Spleen (tissue), 11 donors: ENCODE data around the gene IRF2. TPM values are rescaled to one million over a fixed set of nuclear protein-coding genes. Genes with fewer than 3 reads are reported as not detected.

Experiments used
- DNase-seq: peaks from one replicate; pipeline ENCODE4 v3.0.0-alpha.2; 2020
- H3K27ac ChIP-seq, 8 donors: fragments of 200-600 bp; sonication (generic) in 7 of 8; 1 replicate in 4 of 8; 2 replicates in 4 of 8; pipeline versions ENCODE4 v1.5.0 to v1.8.0; 2016 to 2021; ENCODE audit warnings: inconsistent platforms in 4 of 8, mild to moderate bottlenecking in 4 of 8, moderate library complexity in 1 of 8
- H3K27me3 ChIP-seq, 7 donors: fragments of 200-600 bp; sonication (generic) in 6 of 7; replicated peaks in 1 of 7; 1 replicate in 4 of 7; 2 replicates in 3 of 7; pipeline versions ENCODE4 v1.5.0 to v1.8.0; 2016 to 2021; ENCODE audit warnings: inconsistent platforms in 3 of 7, mild to moderate bottlenecking in 1 of 7
- H3K36me3 ChIP-seq, 6 donors: fragments of 200-600 bp; sonication (generic) in 5 of 6; 1 replicate in 4 of 6; 2 replicates in 2 of 6; pipeline versions ENCODE4 v1.5.0 to v1.8.0; 2016 to 2021; ENCODE audit warnings: inconsistent platforms in 2 of 6
- H3K4me1 ChIP-seq, 6 donors: fragments of 200-600 bp; sonication (generic) in 5 of 6; 1 replicate in 3 of 6; 2 replicates in 3 of 6; pipeline versions ENCODE4 v1.5.0 to v1.8.0; 2016 to 2021; ENCODE audit warnings: inconsistent platforms in 3 of 6
- H3K4me3 ChIP-seq, 8 donors: fragments of 200-600 bp; sonication (generic) in 7 of 8; 1 replicate in 4 of 8; 2 replicates in 4 of 8; pipeline versions ENCODE4 v1.5.0 to v1.8.0; 2016 to 2021; ENCODE audit warnings: inconsistent platforms in 4 of 8, mild to moderate bottlenecking in 4 of 8, moderate library complexity in 2 of 8
- H3K9me3 ChIP-seq, 8 donors: fragments of 200-600 bp; sonication (generic) in 7 of 8; 1 replicate in 4 of 8; 2 replicates in 4 of 8; pipeline versions ENCODE4 v1.5.0 to v1.8.0; 2016 to 2021; ENCODE audit warnings: inconsistent platforms in 4 of 8
- POLR2A ChIP-seq, 3 donors: fragments of 450-650 bp; IDR thresholded peaks; one replicate each; pipeline ENCODE4 v1.5.1; 2017; ENCODE audit warnings: antibody characterized with exemption in 3 of 3, mild to moderate bottlenecking in 1 of 3
- POLR2AphosphoS5 ChIP-seq, 3 donors: sonication (generic); formaldehyde crosslinking; IDR thresholded peaks; one replicate each; pipeline ENCODE4 v1.5.1; 2017; ENCODE audit warnings: antibody characterized with exemption in 3 of 3
- WGBS, 5 donors: extraction: QIAGEN DNeasy Blood & Tissue Kit in 3 of 5; methylation state at CpG; one replicate each; pipeline versions ENCODE4 v1.1.5 to v1.1.7; 2013 to 2018; 5-methylcytosine and 5-hydroxymethylcytosine counted together
- intact Hi-C: fragments of 100-400 bp; cut with DNase I; formaldehyde crosslinking; loops from one replicate; pipeline ENCODE4 v1.15.0; 2023; ENCODE audit warnings: low total_unique reads
- polyA plus RNA-seq, 3 donors: library from polyadenylated mRNA; stranded (reverse); fragments of 200-250 nt; gene quantifications; one replicate each; pipeline ENCODE4 v1.2.1, GENCODE V29; 2013
- total RNA-seq, 7 donors: library from RNA; depleted of rRNA in 3 of 7; stranded (reverse); fragments of >200 nt in 3 of 7; fragmentation: NEBNext Ultra II Directional in 4 of 7; extraction: Animal tissue kit (Norgen Biotek cat#: 25700) in 4 of 7; gene quantifications; one replicate each; pipeline versions ENCODE4 v1.1.0 to v1.2.1, GENCODE V29; 2016 to 2021
- TF ChIP-seq, protein P1 (sequence below), 11 experiments: fragments of 200-600 bp in 7 of 11; fragments of 450-650 bp in 4 of 11; sonication (generic) in 4 of 11; IDR thresholded peaks in 8 of 11; conservative IDR thresholded peaks in 3 of 11; 1 replicate in 7 of 11; 2 replicates in 4 of 11; pipeline versions ENCODE4 v1.4.0 to v1.8.0; 2016 to 2021; ENCODE audit warnings: antibody characterized with exemption in 11 of 11, inconsistent platforms in 4 of 11, mild to moderate bottlenecking in 1 of 11
- donor health status: healthy with polysubstance abuse.
- donor health status: DM: no; HTN: no; CAD: no; lungs with moderate emphysema.
- donor health status: DM: no; HTN: no; CAD: no.
- donor health status: Bipolar disorder and iron deficiency.
- donor health status: healthy.
- donor health status: DM: no; HTN: no; CAD: no.
- donor health status: DM: yes; HTN: yes; CAD: no.

Gene IRF2
- total and polyA plus RNA-seq, 10 donors: 27.1 to 101 (median 87.2) TPM

GRCh38 chr4:184447664-184448063 is 26.7 kb downstream of the IRF2 start:
- Histone ChIP-seq H3K4me1 (peaks cover 70 to 100% (median 98%) of the 10 kb centered on the region in 6 donors), H3K27me3 (no peaks in the 10 kb centered on the region), H3K9me3 (no peaks in the 10 kb centered on the region), H3K27ac (peak overlapping the region in 7 of 8 donors; percentile 71 to 88 (median 83)), H3K36me3 (peaks cover 0 to 30% (median 6%) of the 10 kb centered on the region in 6 donors), H3K4me3 (peak overlapping the region in 1 of 8 donors; percentile 61)
- no peak for TF ChIP-seq POLR2AphosphoS5 (IDR thresholded peaks at IDR 0.05)
- TF ChIP-seq POLR2A (IDR thresholded peaks at IDR 0.05): no peak
- TF ChIP-seq, protein P1, sequence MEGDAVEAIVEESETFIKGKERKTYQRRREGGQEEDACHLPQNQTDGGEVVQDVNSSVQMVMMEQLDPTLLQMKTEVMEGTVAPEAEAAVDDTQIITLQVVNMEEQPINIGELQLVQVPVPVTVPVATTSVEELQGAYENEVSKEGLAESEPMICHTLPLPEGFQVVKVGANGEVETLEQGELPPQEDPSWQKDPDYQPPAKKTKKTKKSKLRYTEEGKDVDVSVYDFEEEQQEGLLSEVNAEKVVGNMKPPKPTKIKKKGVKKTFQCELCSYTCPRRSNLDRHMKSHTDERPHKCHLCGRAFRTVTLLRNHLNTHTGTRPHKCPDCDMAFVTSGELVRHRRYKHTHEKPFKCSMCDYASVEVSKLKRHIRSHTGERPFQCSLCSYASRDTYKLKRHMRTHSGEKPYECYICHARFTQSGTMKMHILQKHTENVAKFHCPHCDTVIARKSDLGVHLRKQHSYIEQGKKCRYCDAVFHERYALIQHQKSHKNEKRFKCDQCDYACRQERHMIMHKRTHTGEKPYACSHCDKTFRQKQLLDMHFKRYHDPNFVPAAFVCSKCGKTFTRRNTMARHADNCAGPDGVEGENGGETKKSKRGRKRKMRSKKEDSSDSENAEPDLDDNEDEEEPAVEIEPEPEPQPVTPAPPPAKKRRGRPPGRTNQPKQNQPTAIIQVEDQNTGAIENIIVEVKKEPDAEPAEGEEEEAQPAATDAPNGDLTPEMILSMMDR (IDR thresholded peaks at IDR 0.05 in 8 of 11, conservative IDR thresholded peaks at IDR 0.05 in 3 of 11): no peak
- WGBS, 5 donors: 36 to 67% (median 59%) methylated on average over 10 of the region's 10 CpGs
- DNase-seq: no peak
- intact Hi-C loops: no loop called here

- H3K36me3 ChIP-seq: peaks cover 0 to 21% (median 0%) of the 10 kb centered on the region in 6 donors
- no peaks in the 10 kb centered on the region for H3K9me3 ChIP-seq
- H3K27me3 ChIP-seq: no peaks in the 10 kb centered on the region
- DNase-seq: no peak
- peaks cover 72 to 100% (median 99%) of the 10 kb centered on the region in 6 donors for H3K4me1 ChIP-seq
- H3K4me3 ChIP-seq: no peak overlapping the region
- 49 to 82% (median 56%) methylated on average over 3 of the region's 3 CpGs for WGBS, 5 donors
- TF ChIP-seq, protein P1 (IDR thresholded peaks at IDR 0.05 in 8 of 11, conservative IDR thresholded peaks at IDR 0.05 in 3 of 11): no peak
- no peak for TF ChIP-seq POLR2A (IDR thresholded peaks at IDR 0.05)
- TF ChIP-seq POLR2AphosphoS5 (IDR thresholded peaks at IDR 0.05): no peak
- peak overlapping the region in 6 of 8 donors; percentile 21 to 87 (median 67) for H3K27ac ChIP-seq
- intact Hi-C loops: no loop called here
Measured at GRCh38 chr4:184446132-184446658, 28.2 kb downstream of the IRF2 start.

- H3K27me3 ChIP-seq: no peaks in the 10 kb centered on the region
- peaks cover 65 to 100% (median 99%) of the 10 kb centered on the region in 6 donors for H3K4me1 ChIP-seq
- peaks cover 0 to 25% (median 0%) of the 10 kb centered on the region in 6 donors for H3K36me3 ChIP-seq
- intact Hi-C loops: no loop called here
- no peaks in the 10 kb centered on the region for H3K9me3 ChIP-seq
- peak overlapping the region in 1 of 8 donors; percentile 1 for H3K4me3 ChIP-seq
- peak; percentile 88 for DNase-seq
- WGBS, 5 donors: 29 to 39% (median 32%) methylated on average over 4 to 11 of the region's 11 CpGs
- peak overlapping the region; percentile 8 to 87 (median 62) for H3K27ac ChIP-seq
- TF ChIP-seq POLR2AphosphoS5 (IDR thresholded peaks at IDR 0.05): peak; percentile 20 to 39 (median 21)
- no peak for TF ChIP-seq POLR2A (IDR thresholded peaks at IDR 0.05)
Measured at GRCh38 chr4:184444953-184445309, 29.4 kb downstream of the IRF2 start.

DNA sequence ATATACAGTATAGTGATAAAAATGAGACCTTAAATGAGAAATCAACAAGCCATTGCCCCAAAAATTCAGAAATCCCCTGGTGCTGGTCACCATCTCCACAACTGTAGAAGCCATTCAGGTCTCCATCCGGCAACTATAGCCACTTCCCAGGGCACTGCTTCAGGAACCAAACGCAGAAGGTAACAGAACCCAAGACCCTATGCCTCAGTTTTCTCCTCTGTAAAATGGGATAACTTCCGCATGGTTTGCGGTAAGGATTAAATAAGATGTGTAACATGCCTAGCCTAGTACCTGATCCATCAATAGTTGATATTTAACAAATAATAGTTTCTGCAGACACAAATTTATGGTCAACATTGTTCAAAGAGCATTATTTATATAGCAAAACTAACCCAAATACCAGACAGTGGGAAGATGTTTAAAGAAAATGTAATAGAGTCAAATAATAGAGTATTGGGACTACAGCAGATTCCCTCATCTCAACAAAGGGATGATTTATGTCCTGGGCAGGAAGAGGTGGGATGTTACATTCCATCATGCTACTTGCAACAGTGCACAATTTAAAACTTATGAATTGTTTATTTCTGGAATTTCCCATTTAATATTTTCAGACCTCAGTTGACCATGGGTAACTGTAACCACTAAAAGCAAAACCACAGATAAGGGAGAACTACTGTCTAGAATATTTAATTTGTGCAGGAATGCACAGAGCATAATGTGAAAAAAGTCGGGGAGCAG is 30.0 kb downstream of the IRF2 start:
- no peak for DNase-seq
- intact Hi-C loops: no loop called here
- H3K27ac ChIP-seq: peak overlapping the region in 7 of 8 donors; percentile 8 to 87 (median 68)

More for the DNA sequence above, 30.0 kb downstream of the IRF2 start:
- Histone ChIP-seq H3K36me3 (peaks cover 0 to 25% (median 0%) of the 10 kb centered on the region in 6 donors), H3K9me3 (no peaks in the 10 kb centered on the region), H3K4me1 (peaks cover 63 to 100% (median 98%) of the 10 kb centered on the region in 6 donors), H3K4me3 (peak overlapping the region in 1 of 8 donors; percentile 1), H3K27me3 (no peaks in the 10 kb centered on the region)
- WGBS, 5 donors: 84 to 87% (median 86%) methylated on average over 5 of the region's 5 CpGs
- TF ChIP-seq, protein P1 (IDR thresholded peaks at IDR 0.05 in 8 of 11, conservative IDR thresholded peaks at IDR 0.05 in 3 of 11): no peak
- TF ChIP-seq POLR2A (IDR thresholded peaks at IDR 0.05) (no peak), POLR2AphosphoS5 (IDR thresholded peaks at IDR 0.05) (no peak)
